CD4-positive, alpha-beta T cell treated with Interleukin-6 at 100 ng/mL for 8 hours (primary cell): ENCODE results near the gene NOS1.

ENCODE experiments used
- DNase-seq: peaks from one replicate; pipeline ENCODE4 v3.0.0-alpha.2; 2020; ENCODE audit warnings: mixed read lengths, low spot score

Gene NOS1

DNA sequence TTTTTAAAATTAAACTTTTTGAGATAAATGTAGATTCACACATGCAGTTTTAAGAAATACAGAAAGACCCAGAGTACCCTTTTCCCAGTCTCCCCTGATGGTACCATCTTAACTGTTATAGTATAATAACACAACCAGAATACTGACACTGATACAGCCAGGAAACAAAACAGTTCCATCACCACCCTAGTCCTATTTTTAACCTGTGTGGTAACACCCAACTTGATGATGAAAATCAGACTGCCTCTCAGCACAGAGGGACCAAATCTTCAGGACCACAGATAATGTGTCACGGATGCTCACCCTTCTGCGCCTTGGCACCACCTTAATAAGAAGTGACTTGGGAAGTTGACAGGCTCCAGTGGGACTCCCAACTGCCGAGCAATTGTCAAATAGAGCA is 189.3 kb downstream of the NOS1 start:
- no peak for DNase-seq

DNA sequence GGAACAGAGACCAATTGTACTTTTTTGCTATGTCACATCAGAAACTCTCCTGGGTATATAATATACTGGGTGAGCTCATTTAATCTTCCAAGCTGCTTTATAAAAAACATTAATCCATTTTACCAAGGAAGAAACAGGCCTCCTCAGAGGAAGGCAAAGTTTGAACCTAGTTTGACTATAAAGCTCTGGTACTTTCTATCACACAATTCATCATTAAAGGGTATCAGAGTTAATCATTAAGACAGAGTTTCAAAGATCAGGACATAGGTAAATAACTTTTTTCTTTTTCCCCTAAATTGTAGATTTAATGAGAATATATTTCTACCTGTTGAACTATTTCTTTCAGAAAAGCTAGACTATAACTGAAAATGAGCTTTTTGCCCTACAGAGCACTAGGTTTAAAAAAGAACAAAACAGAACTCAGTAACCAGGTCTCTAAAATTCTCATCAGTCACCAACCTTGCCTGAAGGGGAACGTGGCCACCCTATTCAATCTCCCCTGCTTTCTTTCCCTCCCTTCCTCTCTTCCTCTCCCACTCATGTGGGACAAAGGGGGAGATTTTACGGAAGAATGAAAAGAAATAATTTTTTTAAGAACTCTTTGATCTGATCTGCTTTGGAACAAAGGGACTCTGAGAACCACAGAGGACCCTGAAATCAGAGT is 189.8 kb downstream of the NOS1 start:
- DNase-seq: no peak

DNA sequence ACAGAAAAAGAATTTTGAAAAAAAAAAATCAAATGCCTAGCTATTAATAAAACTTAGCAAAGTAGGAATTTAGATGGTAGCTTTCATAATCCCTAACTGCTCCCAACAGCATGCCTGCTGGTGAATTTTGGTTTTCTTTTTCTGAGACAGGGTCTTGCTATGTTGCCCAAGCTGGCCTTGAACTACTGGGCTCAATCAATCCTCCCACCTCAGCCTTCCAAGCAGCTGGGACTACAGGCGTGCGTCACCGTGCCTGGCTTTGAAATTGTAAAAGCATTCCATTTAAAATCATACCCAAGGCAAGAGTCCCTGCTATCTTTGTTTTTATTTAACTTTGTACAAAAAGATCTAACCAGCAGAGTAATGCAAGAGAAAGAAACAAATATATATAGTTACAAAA is 191.9 kb downstream of the NOS1 start:
- DNase-seq: no peak

DNA sequence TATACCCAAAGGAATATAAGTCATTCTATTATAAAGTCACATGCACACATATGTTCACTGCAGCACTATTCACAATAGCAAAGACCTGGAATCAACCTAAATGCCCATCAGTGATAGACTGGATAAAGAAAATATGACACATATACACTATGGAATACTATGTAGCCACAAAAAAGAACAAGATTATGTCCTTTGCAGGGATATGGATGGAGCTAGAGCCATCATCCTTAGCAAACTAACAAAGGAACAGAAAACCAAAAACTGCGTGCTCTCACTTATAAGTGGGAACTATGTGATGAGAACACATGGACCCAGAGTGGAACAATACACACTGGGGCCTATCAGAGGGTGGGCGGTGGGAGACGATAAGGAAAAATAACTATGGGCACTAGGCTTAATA is 192.4 kb downstream of the NOS1 start:
- DNase-seq: no peak

DNA sequence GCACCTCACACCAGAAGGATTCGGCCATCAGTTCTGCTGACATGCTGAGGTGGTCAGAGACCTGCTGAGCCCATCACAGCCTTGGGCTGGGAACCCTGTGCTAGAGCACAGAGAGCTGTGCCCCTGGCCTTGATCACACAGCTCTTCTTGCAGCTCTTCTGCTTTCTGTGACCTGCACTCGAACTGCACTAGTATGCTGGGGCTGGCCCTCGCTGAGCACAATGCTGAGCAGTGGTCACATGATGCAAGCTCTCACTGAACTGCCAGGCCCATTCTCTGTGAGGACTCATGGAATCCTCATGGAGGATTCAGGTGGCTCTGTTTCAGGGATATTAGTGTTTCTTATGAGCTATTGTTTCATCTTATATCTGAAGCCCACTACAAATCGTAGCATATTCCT is 193.7 kb downstream of the NOS1 start:
- DNase-seq: no peak

DNA sequence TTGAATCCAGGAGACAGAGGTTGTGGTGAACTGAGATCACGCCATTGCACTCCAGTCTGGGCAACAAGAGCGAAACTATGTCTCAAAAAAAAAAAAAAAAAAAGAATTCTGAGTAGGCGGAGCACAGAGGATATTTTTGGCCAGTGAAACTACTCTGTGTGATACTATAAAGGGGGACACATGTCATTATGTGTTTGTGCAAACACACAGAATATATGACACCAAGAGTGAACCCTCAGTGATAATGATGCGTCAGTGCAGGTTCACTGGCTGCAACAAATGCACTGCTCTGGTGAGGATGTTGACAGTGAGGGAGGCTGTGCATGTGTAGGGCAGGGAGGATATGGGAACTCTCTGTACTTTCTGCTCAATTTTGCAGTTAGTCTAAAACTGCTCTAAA is 195.3 kb downstream of the NOS1 start:
- no peak for DNase-seq

DNA sequence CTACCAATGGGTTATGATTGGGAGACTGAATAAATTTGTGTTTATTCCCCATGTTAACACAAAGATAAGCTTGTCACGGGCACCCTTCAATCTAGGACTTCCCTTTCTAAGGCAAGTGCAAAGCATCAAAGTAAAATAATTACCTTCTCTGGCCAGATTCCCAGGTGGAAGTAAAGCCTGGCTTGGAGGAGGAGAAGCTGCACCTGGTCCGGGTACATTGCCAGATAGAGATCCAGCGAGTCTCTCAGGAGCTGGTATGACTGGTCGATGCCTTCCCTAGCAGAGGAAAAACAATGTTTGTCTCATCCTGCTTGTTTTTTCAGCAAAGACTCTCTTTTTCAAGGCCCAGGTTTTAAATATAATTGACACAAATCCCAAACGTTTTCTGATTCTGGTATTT is 196.1 kb downstream of the NOS1 start:
- no peak for DNase-seq

DNA sequence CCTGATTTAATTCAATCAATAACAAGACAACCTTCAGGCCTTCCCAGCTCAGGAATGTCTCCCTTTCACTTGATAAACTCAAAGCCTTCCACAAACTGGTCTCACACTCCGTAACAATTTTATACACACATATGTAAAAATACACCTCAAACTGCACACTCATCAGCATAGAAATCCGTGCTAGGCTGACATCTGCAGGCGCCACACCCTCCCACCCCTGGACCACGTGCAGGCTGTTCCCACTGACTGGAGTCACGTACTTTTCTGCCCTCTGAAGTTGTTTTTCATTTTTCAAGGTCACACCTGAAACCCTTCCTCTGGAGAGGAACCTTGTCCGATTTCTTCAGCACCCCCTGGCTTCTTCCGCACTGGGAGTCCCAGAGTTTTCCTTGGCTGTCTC is 198.8 kb downstream of the NOS1 start:
- DNase-seq: no peak

DNA sequence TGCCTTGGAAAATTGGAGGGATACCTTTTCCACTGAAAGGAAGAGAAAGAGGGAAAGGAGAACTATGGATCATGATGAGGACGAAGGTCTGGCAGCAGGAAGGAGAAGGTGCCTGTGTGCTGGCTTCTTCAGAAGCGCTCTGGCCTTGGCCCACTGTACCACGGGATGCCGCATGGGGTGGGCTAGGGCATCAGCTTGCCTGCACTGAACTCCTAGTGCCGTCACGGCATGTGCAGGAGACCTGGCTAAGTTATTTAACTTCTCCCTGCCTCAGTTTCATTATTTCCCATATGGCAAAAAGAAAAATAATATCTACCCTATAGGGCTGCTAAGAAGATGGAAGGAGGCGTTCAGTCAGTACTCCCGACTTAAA is 199.3 kb downstream of the NOS1 start:
- DNase-seq: no peak

DNA sequence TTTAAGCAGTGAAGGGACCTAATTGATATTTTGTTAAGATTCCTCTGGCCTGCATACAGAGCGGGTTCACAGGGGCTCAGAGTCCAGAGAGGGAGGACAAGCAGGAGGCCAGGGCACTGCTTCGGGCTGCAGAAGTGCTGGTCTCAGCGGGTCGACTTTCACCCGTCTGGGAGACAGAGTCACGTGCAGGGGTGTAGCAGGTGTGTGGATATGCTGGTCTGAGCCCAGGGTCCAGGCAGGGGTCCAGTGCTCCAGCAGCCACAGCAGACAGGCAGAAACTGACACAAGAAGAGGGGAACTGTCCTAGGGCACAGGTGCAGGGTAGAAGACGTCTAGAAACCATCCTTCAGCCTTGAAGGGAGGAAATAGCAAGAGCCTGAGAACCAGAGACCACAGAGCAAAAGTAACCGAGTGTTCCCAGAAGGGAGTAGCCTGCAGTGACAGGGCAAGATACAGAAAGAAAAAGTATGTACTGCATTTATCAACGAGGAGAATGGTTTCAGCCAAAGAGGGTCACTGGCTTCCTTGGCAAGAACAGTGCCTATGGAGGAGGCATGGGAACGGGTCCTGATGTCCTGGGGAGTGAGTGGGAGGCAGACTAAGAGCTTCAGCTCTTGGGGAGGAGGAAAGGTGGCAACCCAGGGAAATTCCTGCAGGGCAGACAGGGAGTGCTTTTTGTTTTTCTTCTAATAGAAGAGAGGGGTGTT is 199.8 kb downstream of the NOS1 start:
- DNase-seq: no peak

DNA sequence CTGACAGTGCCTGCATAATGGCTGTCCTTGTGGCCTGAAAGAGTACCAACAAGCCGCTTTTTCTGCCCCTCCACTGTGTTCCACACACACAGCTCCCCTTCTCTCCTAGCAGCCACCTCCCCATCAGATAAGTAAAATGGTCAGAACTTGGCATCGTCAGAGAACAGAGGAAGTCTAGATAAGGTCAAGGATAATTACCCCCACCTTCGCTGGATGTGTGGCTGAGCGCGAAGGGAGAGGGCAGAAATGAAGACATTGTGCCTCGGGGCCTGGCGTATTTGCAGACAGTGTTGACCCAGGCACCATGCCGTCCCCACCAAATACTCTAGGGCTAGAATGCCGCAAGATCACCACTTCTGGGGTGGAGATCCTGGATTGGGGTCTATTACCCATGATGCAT is 201.8 kb downstream of the NOS1 start:
- no peak for DNase-seq

DNA sequence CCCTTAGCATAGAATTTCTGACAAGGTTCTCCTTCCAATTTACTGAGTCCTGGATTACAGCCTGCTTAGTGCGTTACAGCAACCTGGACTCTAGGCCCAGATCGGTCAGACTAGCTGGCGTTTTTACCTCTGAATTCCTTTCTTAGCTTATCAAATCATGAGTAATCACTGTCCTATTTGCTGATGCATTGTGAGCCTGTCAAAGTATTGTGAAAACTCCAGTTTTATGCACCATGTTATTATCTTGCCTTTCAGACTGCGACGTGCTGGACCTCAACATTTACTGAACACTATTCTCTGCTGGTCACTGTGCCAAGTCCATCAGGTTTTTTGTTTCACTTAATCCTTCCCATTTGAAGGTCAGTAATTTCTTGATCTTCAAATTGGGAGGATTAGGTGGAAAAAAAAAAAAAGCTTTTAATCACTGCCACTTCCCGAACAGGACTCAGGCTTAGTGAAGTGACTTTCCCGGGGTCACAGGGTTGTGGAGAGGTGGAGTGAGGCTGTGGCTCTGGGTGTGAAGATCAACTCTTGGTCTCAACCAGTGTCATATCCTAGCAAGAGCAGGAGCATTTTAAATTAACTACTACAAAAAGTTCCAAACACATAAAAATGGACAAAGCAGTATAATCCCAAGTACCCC is 202.4 kb downstream of the NOS1 start:
- DNase-seq: no peak
